ENCODE measurements around the gene NRG2.

NRG2 gene

DNA sequence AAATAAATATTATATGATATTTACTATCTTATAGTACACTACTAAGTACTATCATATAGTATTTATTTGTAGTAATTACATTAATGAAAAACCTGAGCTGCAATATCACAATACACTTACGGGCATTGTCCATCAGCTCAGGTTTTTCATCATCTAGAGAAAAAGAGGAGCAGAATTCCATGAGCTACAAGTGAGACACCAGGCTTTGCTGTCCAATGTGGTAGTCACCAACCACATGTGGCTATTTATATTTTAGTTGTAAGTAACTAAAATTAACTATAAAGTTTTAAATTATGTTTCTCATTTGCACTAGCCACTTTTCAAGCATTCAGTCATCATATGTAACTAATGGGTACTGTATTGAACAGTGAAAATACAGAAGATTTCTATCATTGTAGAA lies 13.8 kb upstream of the NRG2 start:
- DNase-seq (ENCODE audit: low read depth): no peak
- TF ChIP-seq, protein P1, sequence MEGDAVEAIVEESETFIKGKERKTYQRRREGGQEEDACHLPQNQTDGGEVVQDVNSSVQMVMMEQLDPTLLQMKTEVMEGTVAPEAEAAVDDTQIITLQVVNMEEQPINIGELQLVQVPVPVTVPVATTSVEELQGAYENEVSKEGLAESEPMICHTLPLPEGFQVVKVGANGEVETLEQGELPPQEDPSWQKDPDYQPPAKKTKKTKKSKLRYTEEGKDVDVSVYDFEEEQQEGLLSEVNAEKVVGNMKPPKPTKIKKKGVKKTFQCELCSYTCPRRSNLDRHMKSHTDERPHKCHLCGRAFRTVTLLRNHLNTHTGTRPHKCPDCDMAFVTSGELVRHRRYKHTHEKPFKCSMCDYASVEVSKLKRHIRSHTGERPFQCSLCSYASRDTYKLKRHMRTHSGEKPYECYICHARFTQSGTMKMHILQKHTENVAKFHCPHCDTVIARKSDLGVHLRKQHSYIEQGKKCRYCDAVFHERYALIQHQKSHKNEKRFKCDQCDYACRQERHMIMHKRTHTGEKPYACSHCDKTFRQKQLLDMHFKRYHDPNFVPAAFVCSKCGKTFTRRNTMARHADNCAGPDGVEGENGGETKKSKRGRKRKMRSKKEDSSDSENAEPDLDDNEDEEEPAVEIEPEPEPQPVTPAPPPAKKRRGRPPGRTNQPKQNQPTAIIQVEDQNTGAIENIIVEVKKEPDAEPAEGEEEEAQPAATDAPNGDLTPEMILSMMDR (IDR thresholded peaks at IDR 0.05; ENCODE audit: control insufficient read depth, insufficient read depth, low read depth, low read length, missing control alignments): no peak
- H3K4me3 ChIP-seq (ENCODE audit: control insufficient read depth, low read depth, low read length): no peak overlapping the region

- no peak for DNase-seq (ENCODE audit: low read depth)
- TF ChIP-seq, protein P1 (IDR thresholded peaks at IDR 0.05; ENCODE audit: control insufficient read depth, insufficient read depth, low read depth, low read length, missing control alignments): no peak
- H3K4me3 ChIP-seq (ENCODE audit: control insufficient read depth, low read depth, low read length): no peak overlapping the region
Measured at GRCh38 chr5:140055152-140055551, 12.1 kb upstream of the NRG2 start.

DNA sequence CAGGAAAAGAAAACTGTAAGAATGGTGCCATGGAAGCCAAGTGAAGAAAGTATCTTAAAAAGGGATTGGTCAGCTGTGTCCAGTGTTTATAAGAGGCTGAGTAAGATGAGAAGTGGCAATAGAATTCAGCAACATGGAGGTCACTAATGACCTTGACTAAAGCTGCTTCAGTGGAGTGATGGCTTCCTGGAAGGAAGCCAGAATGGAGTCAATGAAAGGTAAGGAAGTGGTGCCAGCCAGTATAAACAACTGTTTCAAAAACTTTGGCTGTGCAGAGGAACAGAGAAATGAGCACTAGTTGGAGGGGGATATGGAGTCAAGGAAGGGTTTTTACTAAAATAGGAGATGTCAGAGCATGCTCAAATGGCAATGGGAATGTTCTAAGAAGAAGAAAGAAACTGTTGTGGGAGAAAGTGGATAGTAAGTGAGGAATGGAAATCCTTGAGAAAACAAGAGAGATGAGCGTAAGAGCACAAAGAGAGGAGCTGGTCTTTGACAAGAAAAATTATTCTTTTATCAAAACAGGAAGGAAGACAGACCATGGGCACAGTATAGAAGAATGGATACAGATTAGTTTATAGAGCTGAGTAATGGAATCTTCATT lies 11.1 kb upstream of the NRG2 start:
- TF ChIP-seq, protein P1 (IDR thresholded peaks at IDR 0.05; ENCODE audit: control insufficient read depth, insufficient read depth, low read depth, low read length, missing control alignments): no peak
- no peak for DNase-seq (ENCODE audit: low read depth)
- no peak overlapping the region for H3K4me3 ChIP-seq (ENCODE audit: control insufficient read depth, low read depth, low read length)

GRCh38 chr5:140051950-140052349 lies 8.9 kb upstream of the NRG2 start:
- TF ChIP-seq, protein P1 (IDR thresholded peaks at IDR 0.05; ENCODE audit: control insufficient read depth, insufficient read depth, low read depth, low read length, missing control alignments): no peak
- no peak overlapping the region for H3K4me3 ChIP-seq (ENCODE audit: control insufficient read depth, low read depth, low read length)
- no peak for DNase-seq (ENCODE audit: low read depth)

DNA sequence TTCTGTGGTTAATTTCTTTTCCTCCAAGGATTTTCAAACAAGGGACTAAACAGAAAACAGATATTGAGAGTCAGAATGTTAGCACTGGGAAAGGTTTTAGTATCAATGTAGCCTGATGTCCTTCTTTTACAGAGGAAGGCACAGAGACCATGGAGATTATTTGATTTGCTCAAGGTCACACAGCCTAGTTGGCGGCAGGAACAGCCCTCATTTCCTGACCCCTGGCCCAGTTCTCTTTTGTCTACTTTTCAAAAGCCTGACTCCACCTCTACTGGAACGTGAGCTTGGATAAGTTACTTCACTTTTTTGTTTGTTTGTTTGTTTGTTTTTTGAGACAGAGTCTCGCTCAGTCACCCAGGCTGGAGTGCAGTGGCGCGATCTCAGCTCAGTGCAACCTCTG lies 6.6 kb upstream of the NRG2 start:
- TF ChIP-seq, protein P1 (IDR thresholded peaks at IDR 0.05; ENCODE audit: control insufficient read depth, insufficient read depth, low read depth, low read length, missing control alignments): no peak
- no peak for DNase-seq (ENCODE audit: low read depth)
- no peak overlapping the region for H3K4me3 ChIP-seq (ENCODE audit: control insufficient read depth, low read depth, low read length)

- TF ChIP-seq, protein P1 (IDR thresholded peaks at IDR 0.05; ENCODE audit: control insufficient read depth, insufficient read depth, low read depth, low read length, missing control alignments): no peak
- no peak for DNase-seq (ENCODE audit: low read depth)
- no peak overlapping the region for H3K4me3 ChIP-seq (ENCODE audit: control insufficient read depth, low read depth, low read length)
Measured at GRCh38 chr5:140049205-140049604, 6.1 kb upstream of the NRG2 start.

DNA sequence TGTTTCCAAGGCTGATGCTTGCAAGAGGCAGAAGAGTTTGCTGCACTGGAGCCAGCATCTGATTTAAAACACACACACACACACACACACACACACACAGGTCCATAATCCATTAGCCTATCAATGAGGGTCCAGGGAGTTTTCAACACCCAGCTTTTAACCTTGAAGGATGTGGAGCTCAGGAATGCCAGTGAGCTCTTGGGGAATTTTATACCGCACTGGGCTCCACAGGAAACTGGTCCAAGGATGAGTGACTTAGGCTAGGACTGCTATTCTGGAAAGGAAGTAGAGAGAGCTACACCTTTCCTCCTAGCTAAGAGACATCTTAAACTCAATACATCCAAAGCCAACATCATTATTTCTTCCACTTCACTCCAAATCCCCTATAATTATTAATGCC lies 942 bp upstream of the NRG2 start:
- TF ChIP-seq, protein P1 (IDR thresholded peaks at IDR 0.05; ENCODE audit: control insufficient read depth, insufficient read depth, low read depth, low read length, missing control alignments): no peak
- H3K4me3 ChIP-seq (ENCODE audit: control insufficient read depth, low read depth, low read length): no peak overlapping the region
- DNase-seq (ENCODE audit: low read depth): no peak

Data from AG09309 (cell line).